ENCODE data around the gene EEA1.
A peak's percentile ranks its signal among the peaks of the same experiment; 100 is the strongest.

EEA1 gene

DNA sequence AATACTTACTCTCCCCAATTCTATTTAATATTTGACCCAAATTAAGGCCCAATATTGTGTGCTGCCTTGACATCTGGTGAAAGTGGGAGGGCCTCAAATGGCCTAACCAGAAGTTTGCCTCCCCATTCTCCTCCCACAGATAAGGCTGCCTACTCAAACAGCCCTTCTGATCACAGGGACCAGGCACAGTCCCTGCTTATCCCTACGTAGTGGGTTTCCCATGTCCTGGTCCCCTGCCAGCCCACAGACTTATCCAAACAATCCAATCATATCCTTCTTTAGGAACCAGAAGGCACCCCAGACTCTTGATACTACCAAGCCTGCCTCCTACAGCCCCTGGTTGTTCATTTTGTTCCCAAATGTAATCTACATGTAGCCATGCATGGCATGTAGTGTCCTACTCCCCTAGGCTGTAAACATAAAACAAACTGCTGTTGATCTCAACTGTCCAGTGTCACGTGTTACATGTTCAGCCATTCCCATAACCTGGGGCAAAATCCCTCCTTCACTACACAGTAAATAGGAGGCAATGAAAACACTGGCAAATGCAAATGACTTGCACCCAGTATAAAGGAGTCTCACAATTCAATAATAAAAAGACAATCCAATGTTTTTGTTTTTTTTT, 49.3 kb downstream of the EEA1 start:
- peak; percentile 71 for DNase-seq

DNA sequence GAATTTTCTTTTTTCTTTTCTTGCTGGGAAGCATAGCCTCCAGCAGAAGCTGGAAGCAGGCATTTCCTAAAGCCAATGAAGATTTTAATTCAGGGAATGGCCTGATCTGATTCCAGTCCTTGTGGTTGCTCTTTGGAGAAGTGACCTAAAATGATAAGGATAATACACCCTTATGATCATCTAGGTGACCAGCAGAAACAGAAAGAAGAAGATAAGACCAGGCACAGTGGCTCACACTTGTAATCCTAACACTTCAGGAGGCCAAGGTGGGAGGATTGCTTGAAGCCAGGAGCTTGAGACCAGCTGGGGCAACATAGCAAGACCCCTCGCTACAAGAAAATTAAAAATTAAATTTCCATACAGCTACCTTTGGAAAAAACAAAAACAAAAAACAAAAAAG, 51.2 kb downstream of the EEA1 start:
- DNase-seq, result no peak

DNA sequence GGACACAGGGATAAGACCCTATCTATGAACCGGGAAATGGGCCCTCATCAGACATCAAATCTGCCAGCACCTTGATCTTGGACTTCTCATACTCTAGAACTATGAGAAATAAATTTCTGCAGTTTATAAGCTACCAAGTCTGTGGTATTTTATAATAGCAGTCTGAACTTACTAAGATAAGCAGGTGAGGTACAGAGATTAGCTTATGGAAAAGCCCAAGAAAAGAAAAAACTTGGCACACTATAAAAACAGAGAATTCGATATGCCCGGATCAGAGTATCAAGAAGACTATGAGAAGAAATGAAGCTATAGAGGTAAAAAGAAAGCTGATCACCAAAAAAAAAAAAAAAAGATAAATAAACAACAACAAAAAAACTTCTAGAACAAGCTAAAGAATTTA, 52.6 kb downstream of the EEA1 start:
- peak; percentile 46 for DNase-seq

DNA sequence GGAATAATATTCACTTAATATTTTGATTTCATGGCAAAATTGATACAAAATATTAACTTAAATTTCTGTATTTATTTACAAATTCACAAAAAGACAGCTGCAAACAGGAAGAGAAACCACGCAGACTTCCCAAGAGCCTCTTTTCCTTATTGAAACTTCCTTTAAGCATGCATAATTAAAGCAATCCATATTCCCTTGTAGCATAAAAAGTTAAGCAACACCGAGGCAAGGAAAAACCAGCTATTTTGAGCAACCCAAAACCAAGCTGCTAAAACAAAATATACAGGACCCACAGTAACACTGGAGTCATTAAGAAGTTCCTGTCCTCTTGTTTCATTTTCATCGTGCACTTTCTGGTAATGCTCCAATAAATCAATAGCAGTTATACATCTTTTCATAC, 58.0 kb downstream of the EEA1 start:
- DNase-seq, result no peak

DNA sequence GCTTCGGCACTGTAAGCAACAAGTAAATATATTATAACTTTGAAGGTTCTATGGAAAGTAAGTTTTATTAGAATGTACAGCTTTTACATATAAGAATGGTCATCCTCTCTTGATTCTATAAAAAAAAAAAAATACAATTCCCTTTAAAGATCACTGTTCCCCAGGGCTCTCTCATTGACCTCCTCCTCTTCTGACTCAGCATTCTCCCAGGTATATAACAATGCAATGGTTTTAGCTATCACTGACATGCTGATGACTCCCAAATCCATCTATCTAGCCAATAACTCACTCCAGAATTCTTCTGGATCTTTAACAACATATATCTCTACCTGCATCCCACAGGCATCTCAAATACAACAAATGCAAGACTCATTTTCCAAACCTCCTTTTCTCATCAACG, 62.7 kb downstream of the EEA1 start:
- no peak for DNase-seq

DNA sequence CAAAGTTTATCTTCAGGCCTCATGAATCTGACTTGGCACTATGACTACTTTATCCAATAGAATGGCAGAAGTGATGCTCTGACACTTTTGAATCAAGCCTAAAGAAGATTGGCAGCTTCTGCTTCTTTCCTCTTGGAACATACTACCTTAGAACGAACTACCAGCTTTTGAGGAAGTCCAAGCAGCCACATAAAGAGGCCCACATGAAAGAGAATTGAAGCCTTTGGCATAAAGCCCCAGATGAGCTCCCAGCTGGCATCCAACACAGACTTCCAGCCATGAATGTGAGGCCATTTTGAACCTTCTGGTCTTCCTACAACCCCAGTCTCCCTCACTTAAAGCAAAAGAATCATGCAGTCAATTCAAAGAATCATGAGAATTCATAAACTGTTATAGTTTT, 65.8 kb downstream of the EEA1 start:
- DNase-seq, result peak; percentile 53

DNA sequence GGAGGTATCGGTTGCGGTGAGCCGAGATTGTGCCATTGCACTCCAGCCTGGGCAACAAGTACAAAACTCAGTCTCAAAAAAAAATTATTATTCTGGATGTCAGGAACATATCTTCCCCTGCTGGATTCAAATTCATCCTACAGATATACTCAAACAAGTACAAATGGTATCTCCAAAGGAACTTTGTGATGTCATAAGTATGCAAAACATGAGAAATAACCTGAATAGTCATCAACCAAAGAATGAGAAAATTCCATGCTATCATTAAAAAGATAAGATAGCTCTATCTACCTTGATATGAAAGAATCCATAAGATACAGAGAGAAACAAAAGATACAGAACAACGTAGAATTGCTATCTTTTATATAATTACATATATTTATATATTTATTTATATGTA, 67.7 kb downstream of the EEA1 start:
- DNase-seq, result no peak

DNA sequence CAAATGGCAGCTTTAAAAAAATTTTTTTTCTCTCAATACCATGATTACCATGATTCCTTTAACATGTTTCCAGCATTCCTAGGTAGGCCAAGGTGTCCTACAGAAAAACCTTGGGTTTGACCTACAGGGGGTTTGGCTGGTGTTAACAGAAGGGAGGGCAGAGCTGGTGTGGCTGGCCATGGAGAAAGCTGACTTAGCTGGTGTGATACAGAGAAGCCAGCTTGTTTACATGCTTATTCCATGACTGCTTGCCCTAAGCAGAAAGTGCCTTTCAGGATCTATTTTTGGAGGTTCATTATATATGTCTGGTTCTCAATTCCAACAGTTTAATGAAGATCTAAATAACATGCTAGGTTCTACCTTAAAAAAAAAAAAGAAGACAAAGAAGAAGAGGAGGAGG, 68.6 kb downstream of the EEA1 start:
- DNase-seq, result no peak

DNA sequence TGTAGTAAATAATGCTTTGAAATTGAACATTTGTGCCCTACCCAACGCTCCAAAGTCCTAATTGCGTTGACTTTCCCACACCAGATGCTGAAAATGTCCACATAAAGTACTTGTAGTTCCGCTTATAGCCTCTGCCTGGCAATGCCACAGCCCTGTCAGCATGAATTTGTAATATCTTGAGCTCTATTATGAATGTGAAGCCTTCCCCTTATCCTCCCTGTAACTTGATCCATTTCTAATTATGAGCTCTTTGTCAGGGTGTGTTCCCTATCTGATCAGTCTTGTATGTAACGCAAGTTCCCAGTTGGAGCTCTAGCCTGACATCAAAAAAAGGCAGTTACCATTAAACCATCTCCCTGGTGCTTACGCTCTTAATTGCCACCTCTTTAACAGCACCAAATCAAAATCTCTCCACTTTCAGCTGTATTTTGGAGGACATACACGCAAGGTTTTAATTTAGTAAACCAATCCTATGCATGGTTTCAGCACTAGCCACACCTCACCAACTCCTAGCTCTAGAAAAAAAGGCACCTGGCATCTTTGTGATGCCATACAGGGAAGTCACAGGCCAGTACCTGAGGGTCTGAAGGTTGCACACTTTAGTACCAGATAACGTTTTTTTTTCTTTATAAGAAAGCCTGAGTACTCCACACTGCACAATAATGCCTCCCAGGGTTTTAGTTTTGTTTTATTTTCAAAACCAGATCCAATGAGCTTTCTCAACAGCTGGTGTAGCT, 69.3 kb downstream of the EEA1 start:
- DNase-seq, result peak; percentile 85

DNA sequence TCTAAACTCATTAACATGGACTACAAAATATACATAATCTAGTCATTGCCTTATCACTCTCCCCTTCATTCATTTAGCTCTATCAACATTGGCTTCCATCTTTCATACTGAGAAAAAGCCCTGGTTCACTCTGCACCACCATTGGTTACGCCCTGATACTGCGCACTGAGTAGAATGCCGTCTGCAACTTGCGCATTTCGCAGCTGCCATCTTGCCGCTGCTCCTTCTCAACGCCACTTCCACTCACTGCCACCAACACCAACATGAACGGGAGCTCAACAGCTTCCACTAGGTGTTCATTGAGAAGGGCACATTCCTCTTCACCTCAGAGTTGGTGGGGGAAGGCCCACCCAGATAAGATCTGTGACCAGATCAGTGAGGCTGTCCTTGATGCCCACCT, 71.3 kb downstream of the EEA1 start:
- no peak for DNase-seq

DNA sequence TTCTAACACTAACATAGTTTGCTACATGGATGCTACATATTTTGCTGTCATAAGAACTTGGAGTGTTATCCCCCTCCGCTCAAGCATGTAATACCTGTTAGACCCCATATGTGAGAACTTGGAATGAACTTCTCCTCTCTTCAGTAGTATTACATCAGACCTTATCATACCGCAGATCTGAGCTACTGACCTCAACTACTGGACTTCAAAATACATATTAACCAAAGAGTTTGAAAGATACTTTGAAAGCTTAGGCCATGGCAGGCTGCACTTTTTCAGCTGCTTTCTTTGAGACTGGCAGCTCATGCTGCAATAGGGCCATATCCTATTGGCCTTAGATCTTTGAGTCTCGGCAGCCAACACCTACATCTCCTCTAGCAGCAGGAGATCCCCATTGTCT, 74.8 kb downstream of the EEA1 start:
- peak; percentile 25 for DNase-seq

DNA sequence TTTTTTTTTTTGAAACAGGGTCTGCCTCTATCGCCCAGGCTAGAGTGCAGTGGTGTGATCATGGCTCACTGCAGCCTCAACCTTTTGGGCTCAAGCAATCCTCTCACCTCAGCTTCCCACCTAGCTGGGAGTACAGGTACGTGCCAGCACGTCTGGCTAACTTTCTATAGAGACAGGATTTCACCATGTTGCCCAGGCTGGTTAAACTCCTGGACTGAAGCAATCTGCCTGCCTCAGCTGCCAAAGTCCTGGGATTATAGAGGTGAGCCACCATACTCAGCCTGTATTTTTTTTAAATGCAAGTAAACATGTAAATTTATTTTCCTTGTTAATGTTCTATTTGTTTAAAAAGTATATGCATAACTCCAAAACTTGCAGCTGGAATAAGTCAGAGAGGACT, 80.4 kb downstream of the EEA1 start:
- DNase-seq, result no peak

DNA sequence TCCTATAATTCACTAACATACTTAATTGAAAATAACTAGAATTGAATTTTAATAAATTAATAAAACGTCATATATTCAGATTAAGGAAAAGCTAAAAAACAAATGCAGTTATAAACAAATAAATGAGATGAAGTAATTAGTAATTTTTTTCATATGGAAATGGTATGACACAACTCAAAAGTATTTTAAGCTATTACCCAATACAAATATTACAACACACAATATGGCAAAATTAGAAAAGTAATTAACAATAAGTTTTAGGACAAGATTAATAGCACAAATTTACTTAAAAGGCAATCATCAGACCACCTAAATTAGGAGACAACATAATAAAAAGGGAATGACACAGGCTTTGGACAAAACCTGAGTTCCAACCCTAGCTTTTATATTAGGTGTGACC, 81.7 kb downstream of the EEA1 start:
- no peak for DNase-seq

DNA sequence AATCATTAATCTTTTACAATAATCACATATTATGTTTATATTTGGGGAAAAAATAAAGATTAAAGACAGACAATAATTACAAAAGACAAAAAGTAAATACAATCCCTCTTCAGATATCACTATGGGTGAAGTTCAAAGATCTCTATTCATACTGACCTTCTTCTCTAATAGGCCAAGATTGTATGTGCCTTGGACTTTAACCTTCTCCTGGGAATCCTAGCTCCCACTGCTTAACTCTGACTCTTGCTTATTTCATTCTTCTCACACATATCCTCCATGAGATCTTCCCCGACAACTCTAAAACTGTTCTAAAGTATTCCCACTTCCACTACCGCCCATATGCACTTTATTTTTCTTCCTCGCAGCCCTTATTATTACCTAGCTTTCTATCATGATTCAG, 83.8 kb downstream of the EEA1 start:
- no peak for DNase-seq

DNA sequence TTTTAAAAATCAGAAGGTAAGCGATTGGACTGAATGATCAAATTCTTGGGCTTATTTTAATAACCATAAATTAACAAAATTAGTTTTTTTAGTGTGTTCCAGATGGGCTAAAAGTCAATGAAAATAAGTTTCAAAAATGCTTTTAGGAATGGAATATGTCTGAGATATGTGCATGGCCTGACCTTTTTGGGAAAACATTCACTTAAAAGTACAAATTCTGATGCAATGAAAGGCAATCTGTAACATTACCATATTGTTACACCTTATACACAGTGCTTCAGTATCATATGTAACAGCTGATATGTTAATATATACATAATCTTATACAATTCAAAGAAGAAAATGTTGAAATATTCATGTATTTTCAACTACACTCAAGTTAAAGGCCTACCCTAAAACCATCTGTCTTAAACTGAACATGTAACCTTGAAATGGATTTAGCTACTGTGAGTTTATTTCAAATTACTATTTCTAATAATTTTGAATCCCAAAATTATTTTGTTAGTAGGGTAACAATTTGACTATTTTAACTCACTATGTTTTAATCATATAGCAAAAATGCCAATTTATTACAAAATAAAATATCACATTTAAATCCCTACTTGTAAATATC, 84.8 kb downstream of the EEA1 start:
- DNase-seq, result peak; percentile 75

DNA sequence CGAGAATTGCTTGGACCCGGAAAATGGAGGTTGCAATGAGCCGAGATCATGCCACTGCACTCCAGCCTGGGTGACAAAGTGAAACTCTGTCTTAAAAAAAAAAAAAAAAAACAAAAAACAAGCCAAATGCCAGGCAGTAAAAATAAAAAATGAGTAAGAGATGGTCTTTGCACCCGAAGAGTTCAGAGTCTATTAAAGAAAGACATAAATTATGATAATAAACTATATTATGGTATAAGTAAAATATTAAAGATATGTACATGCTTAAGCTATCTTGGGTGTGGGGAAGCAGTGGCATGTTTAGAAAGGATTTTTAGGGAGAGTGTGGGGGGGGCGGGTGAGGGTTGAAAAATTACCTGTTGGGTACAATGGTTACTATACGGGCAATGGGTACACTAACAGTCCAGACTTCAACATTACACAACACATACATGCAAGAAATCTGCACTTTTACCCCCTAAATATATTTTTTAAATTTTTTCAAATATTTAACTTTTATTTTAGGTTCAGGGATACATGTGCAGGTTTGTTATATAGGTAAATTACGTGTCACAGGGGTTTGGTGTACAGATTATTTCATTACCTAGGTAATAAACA, 99.3 kb downstream of the EEA1 start:
- no peak for DNase-seq

DNA sequence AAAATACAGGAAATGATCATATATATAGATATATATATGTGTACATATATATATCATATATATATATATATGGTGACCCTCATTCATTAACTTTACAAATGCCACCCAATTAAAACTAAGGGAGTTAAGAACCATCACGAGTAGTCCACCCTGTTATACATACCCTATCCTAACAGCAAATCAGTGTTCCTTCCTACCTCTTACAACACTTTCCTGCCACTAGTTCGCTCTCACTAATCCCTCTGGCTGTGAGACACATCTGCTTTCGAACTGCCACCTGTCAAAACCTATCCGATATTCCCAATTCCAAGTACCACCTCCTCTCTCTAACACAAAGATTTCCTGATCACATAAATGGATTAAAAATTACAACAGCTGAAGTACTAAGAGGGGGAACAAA, 100.5 kb downstream of the EEA1 start:
- DNase-seq, result no peak

DNA sequence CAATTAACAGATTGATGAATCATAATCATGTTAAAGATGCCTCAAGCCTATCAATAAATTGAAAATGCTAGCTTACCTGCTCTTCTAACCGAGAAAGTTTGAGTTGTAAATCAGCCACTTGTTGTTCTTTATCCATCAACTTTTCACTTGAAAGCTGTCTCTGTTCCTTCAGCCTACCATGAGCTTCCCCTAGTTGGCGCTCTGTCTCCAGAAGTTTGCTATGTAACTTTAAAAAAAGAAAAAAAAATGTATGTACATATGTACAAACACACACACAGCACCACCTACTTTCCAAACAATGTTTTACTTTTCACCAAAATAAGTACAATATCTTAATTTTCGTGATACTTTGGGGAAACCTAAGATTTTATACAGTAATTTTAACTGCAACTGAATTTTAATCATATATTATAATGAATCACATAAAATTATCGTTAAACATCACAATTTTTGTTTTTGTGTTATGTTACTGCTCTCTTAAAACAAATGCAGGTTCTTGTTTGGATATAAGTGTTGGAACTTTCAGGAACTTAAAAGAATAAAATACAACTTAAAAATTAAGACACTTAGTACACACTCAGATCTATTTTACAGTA, 101.2 kb downstream of the EEA1 start:
- DNase-seq, result peak; percentile 75

DNA sequence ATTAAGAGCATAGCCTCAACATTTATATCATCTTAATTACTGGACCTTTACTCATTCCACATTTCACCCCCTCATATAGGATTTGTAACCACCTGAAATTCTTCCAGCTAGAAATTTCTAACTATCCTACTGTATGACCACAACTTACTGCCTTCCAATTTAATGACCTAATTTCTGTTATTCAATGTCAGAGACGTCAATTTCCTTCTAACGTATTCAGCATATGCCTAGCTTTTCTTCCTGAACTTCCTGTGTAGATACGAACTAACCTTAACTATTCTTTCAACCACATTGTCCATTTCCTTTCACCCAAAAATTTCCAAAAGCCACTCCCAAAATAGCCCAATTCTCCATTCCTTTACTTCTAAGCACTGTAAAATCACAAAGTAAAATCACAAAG, 108.0 kb downstream of the EEA1 start:
- DNase-seq, result no peak

DNA sequence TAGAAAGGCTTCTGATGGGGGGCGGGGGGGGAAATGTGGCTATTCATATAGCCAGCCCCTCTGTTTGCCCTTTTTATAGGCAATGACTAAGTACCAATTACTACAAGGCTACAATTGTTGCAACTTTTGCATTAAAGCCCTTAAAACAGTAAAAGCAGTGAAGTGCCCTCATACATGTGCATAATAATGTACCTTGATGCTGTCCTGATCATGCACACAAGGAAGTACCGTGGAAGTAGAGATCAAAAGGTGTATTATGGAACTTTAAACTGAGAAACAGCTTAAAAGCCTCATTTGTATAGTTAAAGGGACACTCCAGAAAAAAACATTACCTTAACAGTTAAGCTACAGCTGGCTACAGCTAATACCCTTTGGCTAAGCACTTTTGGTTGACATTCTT, 114.5 kb downstream of the EEA1 start:
- DNase-seq, result no peak

DNA sequence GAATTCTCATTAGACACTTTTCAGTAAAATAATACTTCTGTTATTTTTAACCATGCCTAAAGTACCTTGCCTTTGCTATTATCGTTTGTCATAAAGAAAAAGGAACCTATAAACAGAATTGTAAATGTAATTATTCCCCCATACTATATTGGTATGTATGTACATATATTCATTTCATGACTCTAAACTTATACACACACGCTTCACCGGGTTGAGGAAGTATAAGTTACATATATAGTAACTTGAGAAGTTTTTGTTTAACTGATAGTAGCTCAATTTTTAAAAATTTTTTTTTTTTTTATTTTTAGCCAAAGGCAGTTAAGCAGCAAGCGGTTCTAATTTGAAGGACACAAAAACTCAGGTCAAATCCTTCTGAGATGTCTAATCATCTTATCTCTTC, 118.7 kb downstream of the EEA1 start:
- DNase-seq, result no peak

DNA sequence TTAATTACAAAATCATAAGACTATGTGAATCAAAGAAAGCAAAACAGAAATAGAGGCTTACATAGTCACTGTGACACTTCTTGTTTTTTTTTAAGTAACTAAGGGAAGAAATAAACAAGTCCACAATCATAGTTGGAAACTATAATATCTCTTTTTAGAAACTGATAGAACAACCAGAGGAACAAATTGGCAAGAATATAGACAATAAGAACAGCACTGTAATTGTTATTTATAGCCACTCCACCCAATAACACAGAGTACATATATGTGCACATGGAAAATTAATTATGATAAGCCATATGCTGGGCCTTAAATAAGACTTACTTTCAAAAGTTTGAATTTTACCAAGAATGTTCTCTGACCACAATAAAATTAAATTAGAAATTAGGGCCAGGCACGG, 125.2 kb downstream of the EEA1 start:
- DNase-seq, result no peak

DNA sequence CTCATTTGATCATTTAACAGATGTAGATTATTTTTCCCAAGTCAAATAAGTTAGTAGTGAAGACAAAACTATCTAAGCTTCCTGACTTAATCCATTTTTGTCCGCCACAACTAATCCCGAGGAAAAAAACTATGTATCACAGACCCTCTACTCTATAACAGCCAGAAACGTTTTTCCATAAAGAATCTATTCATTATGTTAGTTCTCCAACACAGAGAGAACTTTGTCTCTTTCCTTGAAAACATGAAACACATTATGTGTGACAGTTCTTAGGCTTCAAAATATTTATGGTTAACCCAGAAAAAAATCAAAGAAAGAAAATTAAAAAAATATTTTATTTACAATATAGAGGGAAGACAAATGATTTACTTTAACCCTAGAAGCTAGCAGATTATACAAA, 126.2 kb downstream of the EEA1 start:
- no peak for DNase-seq

DNA sequence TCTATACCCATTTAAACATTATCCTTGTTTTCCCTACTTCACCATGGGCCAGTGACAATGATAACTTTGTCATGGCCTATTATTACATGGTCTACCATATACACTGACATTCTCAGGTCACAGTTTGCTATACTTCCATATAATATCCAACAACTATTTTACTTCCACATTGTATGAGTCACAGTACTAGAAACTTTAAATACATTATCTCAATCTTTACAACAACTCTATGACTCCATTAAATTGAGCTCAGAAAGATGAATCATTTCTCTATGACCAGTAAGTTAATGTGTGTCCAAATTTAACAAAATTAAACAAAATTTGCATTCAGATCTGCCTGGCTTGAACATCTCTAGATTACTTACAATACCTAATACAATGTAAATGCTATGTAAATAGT, 132.4 kb downstream of the EEA1 start:
- DNase-seq, result no peak

Measured in OCI-M1 (cell line).